GM19438 (cell line): Measurements from ENCODE around the gene IPP.
"Not testable (repeated sequence)": the region's sequence is repeated elsewhere in the genome, so short reads cannot be mapped to it uniquely, and the experiment has no call there.

Experiments used
- ATAC-seq: cut with Tn5 transposase; IDR thresholded peaks from one replicate; pipeline ENCODE4 v1.9.1; 2021; ENCODE audit warnings: low read depth; ENCODE audit not compliant: unreplicated experiment

The IPP gene

GRCh38 chr1:45750298-45751038, at the start of gene IPP:
TSS of gene IPP (minus strand) at chr1:45750653. CDS start at chr1:45746411, 4,242 bp downstream.
- peak; percentile 89 for ATAC-seq

GRCh38 chr1:45796946-45797345, 46.5 kb upstream of the IPP start:
- no peak for ATAC-seq

GRCh38 chr1:45796381-45796780, 45.9 kb upstream of the IPP start:
- no peak for ATAC-seq

GRCh38 chr1:45793942-45794604, 43.6 kb upstream of the IPP start:
- ATAC-seq, result no peak

GRCh38 chr1:45792744-45793143, 42.3 kb upstream of the IPP start:
- no peak for ATAC-seq

- no peak for ATAC-seq
Observed at GRCh38 chr1:45789601-45790000, 39.1 kb upstream of the IPP start.

GRCh38 chr1:45787905-45788304, 37.5 kb upstream of the IPP start:
- no peak for ATAC-seq

GRCh38 chr1:45785583-45785982, 35.1 kb upstream of the IPP start:
- peak; percentile 70 for ATAC-seq

GRCh38 chr1:45775794-45776193, 25.3 kb upstream of the IPP start:
- no peak for ATAC-seq

GRCh38 chr1:45772971-45773370, 22.5 kb upstream of the IPP start:
- no peak for ATAC-seq

- no peak for ATAC-seq
Observed at GRCh38 chr1:45769261-45769932, 18.9 kb upstream of the IPP start.

- ATAC-seq, result no peak
Observed at GRCh38 chr1:45767035-45767434, 16.6 kb upstream of the IPP start.

- ATAC-seq, result no peak
Observed at GRCh38 chr1:45765999-45766792, 15.7 kb upstream of the IPP start.

GRCh38 chr1:45762291-45762690, 11.8 kb upstream of the IPP start:
- no peak for ATAC-seq

- no peak for ATAC-seq
Observed at GRCh38 chr1:45755697-45756096, 5.2 kb upstream of the IPP start.

GRCh38 chr1:45753248-45754037, 3.0 kb upstream of the IPP start:
- ATAC-seq, result no peak

- no peak for ATAC-seq
Observed at GRCh38 chr1:45752441-45753052, 2.1 kb upstream of the IPP start.

GRCh38 chr1:45752014-45752413, 1.6 kb upstream of the IPP start:
- ATAC-seq, result no peak

- ATAC-seq, result not testable (repeated sequence)
Observed at GRCh38 chr1:45751039-45751838, 786 bp upstream of the IPP start.
